Measurements from ENCODE around the gene VCX3A. TPM values are rescaled to one million over a fixed set of nuclear protein-coding genes. Genes with fewer than 3 reads are reported as not detected.
"Not testable (repeated sequence)": the region's sequence is repeated elsewhere in the genome, so short reads cannot be mapped to it uniquely, and the experiment has no call there.

VCX3A gene
- not detected in 2 replicates for total RNA-seq (2014; rRNA removed; shearing (Covaris generic))

DNA sequence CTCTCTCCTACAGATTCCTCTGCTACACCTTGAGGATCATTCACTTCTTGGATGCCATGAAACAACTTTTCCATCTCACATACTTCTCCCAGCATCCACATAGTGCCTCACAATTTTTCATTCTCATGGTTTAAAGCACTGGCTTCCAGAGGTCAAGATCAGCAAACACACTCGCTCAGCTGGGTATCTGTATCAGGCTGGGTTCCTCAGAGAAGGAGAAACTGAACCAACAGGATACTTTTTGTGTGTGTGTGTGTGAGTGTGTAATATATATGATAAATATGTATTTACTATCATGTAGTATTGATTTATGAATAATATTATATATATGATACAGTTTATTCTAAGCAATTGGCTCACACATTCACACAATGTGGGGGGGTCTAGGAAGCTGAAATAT lies at the start of gene VCX3A:
VCX3A (minus strand) TSS at position 101 of the 400 bp plus-strand sequence. CDS start 621 bp downstream, outside the sequence.
- DNase-seq (ENCODE audit: low spot score); in situ Hi-C loops (cut with HindIII; ENCODE audit: low sequenced_read_pairs): not testable (repeated sequence)

DNA sequence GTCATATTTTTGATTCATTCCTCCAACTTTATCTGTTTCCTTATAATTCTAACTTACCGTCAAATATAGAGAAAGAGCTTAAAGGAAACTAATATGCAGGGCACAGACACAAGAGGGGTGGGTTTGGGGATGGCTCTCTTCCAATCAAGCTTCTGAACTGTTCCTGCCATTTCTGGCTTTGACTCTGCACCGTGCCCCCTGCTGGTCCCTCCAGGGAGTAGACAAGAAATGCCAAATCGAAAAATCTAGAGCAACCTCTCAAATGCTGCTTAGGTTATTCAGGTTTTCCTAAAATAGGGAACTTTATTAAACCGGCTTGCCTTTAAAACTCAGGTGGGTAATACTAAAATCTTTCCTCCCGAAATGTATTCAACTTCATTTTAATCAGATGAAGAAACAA lies 39.8 kb upstream of the VCX3A start:
- DNase-seq (ENCODE audit: low spot score), result no peak
- in situ Hi-C loops (cut with HindIII; ENCODE audit: low sequenced_read_pairs), result no loop called here

DNA sequence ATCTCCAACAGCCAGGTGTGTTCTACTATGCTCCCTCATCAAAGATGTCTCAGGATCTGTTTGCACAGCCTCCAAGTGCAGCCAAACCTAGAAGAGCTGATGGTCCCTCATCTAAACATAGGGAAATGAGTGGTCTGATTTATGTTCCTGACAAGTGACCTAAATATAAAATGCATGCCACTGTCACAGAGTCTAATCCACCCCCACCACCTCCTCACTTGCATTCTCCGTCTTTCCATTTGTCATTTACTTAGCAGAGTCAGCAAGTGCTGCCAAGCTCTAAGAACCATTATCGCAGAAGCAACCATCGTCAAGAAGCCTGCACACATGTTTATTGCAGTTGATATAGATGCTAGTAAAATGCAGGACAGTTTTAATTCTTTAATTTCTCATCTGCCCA lies 33.1 kb upstream of the VCX3A start:
- DNase-seq (ENCODE audit: low spot score), result no peak
- in situ Hi-C loops (cut with HindIII; ENCODE audit: low sequenced_read_pairs), result no loop called here

DNA sequence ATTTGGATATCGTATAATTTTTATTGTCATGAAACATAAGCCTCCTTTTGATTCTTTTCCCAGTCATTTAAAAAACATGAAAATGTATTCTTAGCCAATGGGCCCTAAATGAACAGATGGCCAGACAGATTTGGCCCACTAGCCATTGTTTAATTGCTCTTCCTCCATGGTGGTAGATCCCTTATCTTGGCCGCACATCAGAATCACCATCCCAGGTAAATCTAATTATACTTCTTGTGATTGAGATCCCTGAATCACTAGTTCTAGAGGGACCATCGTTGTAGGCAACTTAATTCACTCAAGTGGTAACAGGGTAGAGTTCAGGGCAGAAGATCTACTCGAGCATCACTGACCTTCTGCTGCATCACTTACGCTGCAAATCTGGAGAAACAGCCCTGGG lies 24.1 kb upstream of the VCX3A start:
- in situ Hi-C loops (cut with HindIII; ENCODE audit: low sequenced_read_pairs), result no loop called here
- DNase-seq (ENCODE audit: low spot score), result peak; percentile 22

GRCh38 chrX:6557690-6558089 lies 22.8 kb upstream of the VCX3A start:
- in situ Hi-C loops (cut with HindIII; ENCODE audit: low sequenced_read_pairs), result no loop called here

GRCh38 chrX:6550999-6551398 lies 16.1 kb upstream of the VCX3A start:
- in situ Hi-C loops (cut with HindIII; ENCODE audit: low sequenced_read_pairs), result no loop called here
- no peak for DNase-seq (ENCODE audit: low spot score)

More at GRCh38 chrX:6557690-6558089, 22.8 kb upstream of the VCX3A start:
- no peak for DNase-seq (ENCODE audit: low spot score)

DNA sequence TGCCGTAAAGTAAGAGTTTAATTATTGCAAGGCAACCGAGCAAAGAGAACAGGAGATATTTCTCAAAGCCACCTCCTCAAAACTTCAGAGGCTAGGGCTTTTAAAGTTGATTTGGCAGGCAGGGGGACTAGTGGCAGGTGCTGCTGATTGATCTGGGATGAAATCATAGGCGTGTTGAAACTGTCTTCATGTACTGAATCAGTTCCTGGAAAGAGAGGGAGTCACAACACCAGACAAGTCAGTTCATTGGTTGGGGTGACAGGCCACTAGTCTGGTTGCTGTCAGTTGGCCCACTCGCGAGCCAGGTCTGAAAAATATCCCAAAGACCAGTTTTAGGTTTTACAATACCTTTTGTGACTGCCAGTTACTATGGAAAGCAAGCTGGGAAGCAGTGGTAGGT lies 10.8 kb upstream of the VCX3A start:
- no peak for DNase-seq (ENCODE audit: low spot score)
- in situ Hi-C loops (cut with HindIII; ENCODE audit: low sequenced_read_pairs), result no loop called here

DNA sequence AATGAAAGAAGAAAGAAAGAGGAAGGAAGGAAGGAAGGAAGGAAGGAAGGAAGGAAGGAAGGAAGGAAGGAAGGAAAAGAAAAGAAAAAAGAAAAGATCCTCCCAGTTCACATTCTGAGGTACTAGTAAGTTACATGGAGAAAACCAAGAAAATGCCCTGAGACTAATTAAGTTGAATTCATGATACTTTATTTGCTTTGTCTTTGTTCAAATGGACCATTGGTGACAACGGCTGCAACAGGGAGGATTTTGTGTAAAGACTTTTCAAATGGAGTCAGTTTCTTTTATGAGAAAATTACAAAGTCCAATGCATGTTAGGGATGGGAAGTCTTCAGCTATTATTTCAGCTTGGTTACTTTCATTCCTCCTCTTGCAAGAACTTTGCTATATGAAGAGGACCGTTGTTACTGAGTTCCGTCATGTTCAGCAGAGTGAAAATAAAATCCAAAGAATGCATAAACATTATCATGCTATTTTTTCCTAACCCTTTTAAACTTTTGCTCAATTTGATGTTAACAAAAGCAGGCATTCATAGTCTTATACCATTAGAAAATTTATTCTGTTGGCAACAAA lies 8.3 kb downstream of the VCX3A start:
- in situ Hi-C loops (cut with HindIII; ENCODE audit: low sequenced_read_pairs), result no loop called here
- DNase-seq (ENCODE audit: low spot score), result no peak

DNA sequence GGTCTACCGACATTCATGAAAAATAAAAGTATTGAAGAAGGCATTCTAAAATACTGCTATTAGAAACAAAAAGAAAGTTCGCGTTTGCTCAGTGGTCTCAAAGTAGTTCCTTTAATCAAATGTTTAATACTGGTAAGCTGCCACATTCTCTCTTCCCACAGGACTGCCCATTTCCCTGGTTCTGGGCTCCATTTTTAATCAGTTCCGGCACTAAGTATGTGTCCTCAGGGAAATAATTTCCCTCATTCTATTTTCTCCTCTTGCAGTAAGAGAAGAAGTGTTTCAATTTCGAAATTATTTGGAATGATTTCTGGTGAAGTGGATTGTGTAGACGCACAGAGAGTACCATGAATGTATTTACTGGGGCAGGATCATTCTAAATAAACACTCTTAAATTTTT lies 17.5 kb downstream of the VCX3A start:
- in situ Hi-C loops (cut with HindIII; ENCODE audit: low sequenced_read_pairs), result no loop called here
- DNase-seq (ENCODE audit: low spot score), result no peak

DNA sequence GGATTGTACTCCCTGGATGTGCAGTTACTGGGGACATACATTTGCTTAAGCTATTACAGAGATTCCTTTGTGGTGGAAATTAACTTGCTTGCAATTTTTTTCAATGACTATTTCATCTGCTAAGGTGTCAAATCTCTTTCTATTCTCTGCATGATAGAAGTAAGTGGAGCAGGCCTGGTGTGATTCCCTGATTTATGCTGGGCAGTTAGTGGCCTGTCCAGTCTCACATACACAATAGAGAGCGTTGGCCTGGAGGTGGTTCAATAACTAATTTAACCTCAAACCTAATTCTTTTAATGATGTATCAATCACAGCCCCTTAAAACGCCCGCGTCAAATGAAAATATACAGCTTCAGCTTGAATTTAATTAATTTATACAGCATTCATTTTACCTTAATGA lies 28.5 kb downstream of the VCX3A start:
- DNase-seq (ENCODE audit: low spot score), result no peak
- in situ Hi-C loops (cut with HindIII; ENCODE audit: low sequenced_read_pairs), result no loop called here

GRCh38 chrX:6505960-6506359 lies 29.0 kb downstream of the VCX3A start:
- DNase-seq (ENCODE audit: low spot score), result no peak

DNA sequence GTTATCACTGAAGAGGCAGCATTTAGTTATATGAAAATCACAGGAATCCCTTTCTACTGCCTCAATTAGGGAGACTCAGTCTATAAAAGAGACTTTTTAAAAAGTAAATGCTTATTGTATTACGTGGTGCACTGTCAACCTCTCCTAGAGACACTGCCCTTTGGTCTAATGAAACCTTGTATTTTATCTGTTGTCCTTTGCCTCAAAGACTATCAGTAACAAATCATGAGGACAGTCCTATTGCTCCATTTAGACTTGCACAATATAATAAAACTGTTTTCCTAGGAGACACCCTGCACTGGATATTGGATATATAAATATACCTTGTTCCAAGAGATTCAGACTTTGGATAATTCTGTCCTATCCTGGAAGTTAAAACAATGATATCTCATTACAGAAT lies 34.2 kb downstream of the VCX3A start:
- no peak for DNase-seq (ENCODE audit: low spot score)
- in situ Hi-C loops (cut with HindIII; ENCODE audit: low sequenced_read_pairs), result no loop called here

More at GRCh38 chrX:6505960-6506359, 29.0 kb downstream of the VCX3A start:
- in situ Hi-C loops (cut with HindIII; ENCODE audit: low sequenced_read_pairs), result no loop called here

- DNase-seq (ENCODE audit: low spot score), result no peak
- in situ Hi-C loops (cut with HindIII; ENCODE audit: low sequenced_read_pairs), result no loop called here
Observed at GRCh38 chrX:6498324-6498723, 36.6 kb downstream of the VCX3A start.

Measured in G401 (cell line).